Stimulated activated naive CD4-positive, alpha-beta T cell treated with Interleukin-2 at 50 U/mL for 16 hours (primary cell): Measurements from ENCODE around the gene BCO1.

Source experiments
- DNase-seq: peaks from one replicate; lab custom pipeline; 2025; lab: John Stamatoyannopoulos, UW

The BCO1 gene

GRCh38 chr16:81232740-81233367 is 5.6 kb upstream of the BCO1 start:
- no peak for DNase-seq

GRCh38 chr16:81237282-81237681 is 1.2 kb upstream of the BCO1 start:
- DNase-seq, result no peak

GRCh38 chr16:81237942-81238295 is 570 bp upstream of the BCO1 start:
- DNase-seq, result no peak

- DNase-seq, result no peak
Observed at GRCh38 chr16:81239367-81240121, 1.1 kb downstream of the BCO1 start.

- no peak for DNase-seq
Observed at GRCh38 chr16:81241706-81242105, 3.2 kb downstream of the BCO1 start.

GRCh38 chr16:81242977-81243618 is 4.6 kb downstream of the BCO1 start:
- DNase-seq, result no peak

GRCh38 chr16:81243942-81244341 is 5.5 kb downstream of the BCO1 start:
- DNase-seq, result no peak

- no peak for DNase-seq
Observed at GRCh38 chr16:81251871-81252270, 13.4 kb downstream of the BCO1 start.

- no peak for DNase-seq
Observed at GRCh38 chr16:81253141-81253540, 14.7 kb downstream of the BCO1 start.

- DNase-seq, result no peak
Observed at GRCh38 chr16:81254922-81255526, 16.5 kb downstream of the BCO1 start.

GRCh38 chr16:81259916-81260315 is 21.4 kb downstream of the BCO1 start:
- no peak for DNase-seq

GRCh38 chr16:81261049-81261648 is 22.7 kb downstream of the BCO1 start:
- DNase-seq, result no peak

- no peak for DNase-seq
Observed at GRCh38 chr16:81263470-81264220, 25.2 kb downstream of the BCO1 start.

- DNase-seq, result no peak
Observed at GRCh38 chr16:81264386-81264785, 25.9 kb downstream of the BCO1 start.

- no peak for DNase-seq
Observed at GRCh38 chr16:81265052-81265451, 26.6 kb downstream of the BCO1 start.

- no peak for DNase-seq
Observed at GRCh38 chr16:81265658-81266451, 27.4 kb downstream of the BCO1 start.

- DNase-seq, result no peak
Observed at GRCh38 chr16:81266680-81267095, 28.2 kb downstream of the BCO1 start.

GRCh38 chr16:81268509-81268908 is 30.0 kb downstream of the BCO1 start:
- DNase-seq, result no peak

- no peak for DNase-seq
Observed at GRCh38 chr16:81273223-81273950, 34.9 kb downstream of the BCO1 start.

- DNase-seq, result no peak
Observed at GRCh38 chr16:81275064-81275532, 36.6 kb downstream of the BCO1 start.
